Measurements from ENCODE around the gene CCDC3.

Gene CCDC3

GRCh38 chr10:12960941-12961340 is 40.6 kb downstream of the CCDC3 start:
- no peak overlapping the region for H3K4me3 ChIP-seq (ENCODE audit: low read depth, low read length)
- no peak for DNase-seq (ENCODE audit: low read depth)
- TF ChIP-seq, protein P1, sequence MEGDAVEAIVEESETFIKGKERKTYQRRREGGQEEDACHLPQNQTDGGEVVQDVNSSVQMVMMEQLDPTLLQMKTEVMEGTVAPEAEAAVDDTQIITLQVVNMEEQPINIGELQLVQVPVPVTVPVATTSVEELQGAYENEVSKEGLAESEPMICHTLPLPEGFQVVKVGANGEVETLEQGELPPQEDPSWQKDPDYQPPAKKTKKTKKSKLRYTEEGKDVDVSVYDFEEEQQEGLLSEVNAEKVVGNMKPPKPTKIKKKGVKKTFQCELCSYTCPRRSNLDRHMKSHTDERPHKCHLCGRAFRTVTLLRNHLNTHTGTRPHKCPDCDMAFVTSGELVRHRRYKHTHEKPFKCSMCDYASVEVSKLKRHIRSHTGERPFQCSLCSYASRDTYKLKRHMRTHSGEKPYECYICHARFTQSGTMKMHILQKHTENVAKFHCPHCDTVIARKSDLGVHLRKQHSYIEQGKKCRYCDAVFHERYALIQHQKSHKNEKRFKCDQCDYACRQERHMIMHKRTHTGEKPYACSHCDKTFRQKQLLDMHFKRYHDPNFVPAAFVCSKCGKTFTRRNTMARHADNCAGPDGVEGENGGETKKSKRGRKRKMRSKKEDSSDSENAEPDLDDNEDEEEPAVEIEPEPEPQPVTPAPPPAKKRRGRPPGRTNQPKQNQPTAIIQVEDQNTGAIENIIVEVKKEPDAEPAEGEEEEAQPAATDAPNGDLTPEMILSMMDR (IDR thresholded peaks at IDR 0.05; ENCODE audit: low read depth, low read length, missing control alignments), result no peak
- in situ Hi-C loops (cut with HindIII; ENCODE audit: low sequenced_read_pairs), result no loop called here

GRCh38 chr10:12960334-12960898 is 41.1 kb downstream of the CCDC3 start:
- TF ChIP-seq, protein P1 (IDR thresholded peaks at IDR 0.05; ENCODE audit: low read depth, low read length, missing control alignments), result no peak
- in situ Hi-C loops (cut with HindIII; ENCODE audit: low sequenced_read_pairs), result no loop called here
- no peak overlapping the region for H3K4me3 ChIP-seq (ENCODE audit: low read depth, low read length)
- no peak for DNase-seq (ENCODE audit: low read depth)

GRCh38 chr10:12958546-12959110 is 42.9 kb downstream of the CCDC3 start:
- in situ Hi-C loops (cut with HindIII; ENCODE audit: low sequenced_read_pairs), result no loop called here
- no peak for DNase-seq (ENCODE audit: low read depth)
- TF ChIP-seq, protein P1 (IDR thresholded peaks at IDR 0.05; ENCODE audit: low read depth, low read length, missing control alignments), result no peak
- H3K4me3 ChIP-seq (ENCODE audit: low read depth, low read length), result no peak overlapping the region

GRCh38 chr10:12957081-12957480 is 44.4 kb downstream of the CCDC3 start:
- H3K4me3 ChIP-seq (ENCODE audit: low read depth, low read length), result no peak overlapping the region
- in situ Hi-C loops (cut with HindIII; ENCODE audit: low sequenced_read_pairs), result no loop called here
- DNase-seq (ENCODE audit: low read depth), result no peak
- TF ChIP-seq, protein P1 (IDR thresholded peaks at IDR 0.05; ENCODE audit: low read depth, low read length, missing control alignments), result no peak

DNA sequence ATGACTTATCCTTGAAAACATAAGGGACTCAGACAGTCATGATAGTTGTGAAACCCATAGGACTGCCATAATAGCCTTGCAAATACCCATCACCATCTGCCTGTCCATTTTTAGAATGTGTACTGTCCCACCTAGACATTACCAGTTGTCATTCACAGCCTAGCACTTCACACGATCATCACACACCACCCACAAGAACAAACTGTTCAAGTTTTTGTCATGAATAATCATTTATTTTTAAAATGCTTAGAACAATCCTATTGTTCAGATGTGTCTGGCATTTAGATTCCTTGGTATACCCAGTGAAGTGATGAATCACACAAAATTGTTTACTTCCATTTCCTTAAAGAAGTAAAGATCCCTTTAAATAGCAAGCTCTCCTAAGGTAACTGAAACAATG is 46.6 kb downstream of the CCDC3 start:
- TF ChIP-seq, protein P1 (IDR thresholded peaks at IDR 0.05; ENCODE audit: low read depth, low read length, missing control alignments), result no peak
- in situ Hi-C loops (cut with HindIII; ENCODE audit: low sequenced_read_pairs), result no loop called here
- no peak for DNase-seq (ENCODE audit: low read depth)
- H3K4me3 ChIP-seq (ENCODE audit: low read depth, low read length), result no peak overlapping the region

GRCh38 chr10:12950583-12951128 is 50.9 kb downstream of the CCDC3 start:
- TF ChIP-seq, protein P1 (IDR thresholded peaks at IDR 0.05; ENCODE audit: low read depth, low read length, missing control alignments), result no peak
- in situ Hi-C loops (cut with HindIII; ENCODE audit: low sequenced_read_pairs), result no loop called here
- DNase-seq (ENCODE audit: low read depth), result no peak
- H3K4me3 ChIP-seq (ENCODE audit: low read depth, low read length), result no peak overlapping the region
